Neuronal stem cell (in vitro differentiated cells): ENCODE measurements around the gene RUNX1. TPM values are rescaled to one million over a fixed set of nuclear protein-coding genes. Genes with fewer than 3 reads are reported as not detected.

Source experiments
- DNase-seq: peaks from one replicate; pipeline ENCODE4 v3.0.0-alpha.2; 2013; ENCODE audit warnings: low spot score
- H2AFZ ChIP-seq: one replicate; pipeline ENCODE4 v1.6.1; 2013; ENCODE audit warnings: mild to moderate bottlenecking, low read length, inconsistent platforms
- H2AK5ac ChIP-seq: 2 replicates; pipeline ENCODE4 v1.6.1; 2013; ENCODE audit warnings: low read depth, mild to moderate bottlenecking, inconsistent platforms, low read length, moderate library complexity, mixed read lengths
- H2BK120ac ChIP-seq: 2 replicates; pipeline ENCODE4 v1.6.1; 2013; ENCODE audit warnings: low read depth, mild to moderate bottlenecking, inconsistent platforms, low read length, moderate library complexity, mixed read lengths
- H2BK12ac ChIP-seq: one replicate; pipeline ENCODE4 v1.6.1; 2013; ENCODE audit warnings: low read length, inconsistent platforms
- H2BK15ac ChIP-seq: 2 replicates; pipeline ENCODE4 v1.6.1; 2013; ENCODE audit warnings: mild to moderate bottlenecking, low read length, inconsistent platforms, mixed read lengths
- H2BK5ac ChIP-seq: one replicate; pipeline ENCODE4 v1.6.1; 2013; ENCODE audit warnings: inconsistent platforms, mild to moderate bottlenecking, low read length, moderate library complexity
- H3K14ac ChIP-seq: one replicate; pipeline ENCODE4 v1.6.1; 2013; ENCODE audit warnings: low read length, inconsistent platforms
- H3K18ac ChIP-seq: 2 replicates; pipeline ENCODE4 v1.6.1; 2013; ENCODE audit warnings: low read length, inconsistent platforms
- H3K23ac ChIP-seq: 2 replicates; pipeline ENCODE4 v1.6.1; 2013; ENCODE audit warnings: low read depth, mild to moderate bottlenecking, mixed read lengths, low read length, inconsistent platforms; ENCODE audit not compliant: poor library complexity
- H3K27ac ChIP-seq: replicated peaks from 3 replicates; pipeline ENCODE4 v1.5.1; 2013; ENCODE audit warnings: low read length, inconsistent platforms
- H3K27me3 ChIP-seq, 3 experiments: 2 replicates each; pipeline ENCODE4 v1.6.1; 2013; ENCODE audit warnings: low read length in 3 of 3, mild to moderate bottlenecking in 2 of 3, inconsistent platforms in 1 of 3, low read depth in 1 of 3, mixed read lengths in 1 of 3, moderate library complexity in 1 of 3; ENCODE audit not compliant: control insufficient read depth in 3 of 3, insufficient read depth in 3 of 3
- H3K36me3 ChIP-seq, 2 donors: replicated peaks in 1 of 2; 2 replicates each; pipeline ENCODE4 v1.6.1; 2013; ENCODE audit warnings: low read length in 2 of 2; ENCODE audit not compliant: control insufficient read depth in 2 of 2, insufficient read depth in 2 of 2
- H3K4ac ChIP-seq: 2 replicates; pipeline ENCODE4 v1.6.1; 2013; ENCODE audit warnings: inconsistent platforms, mild to moderate bottlenecking, low read length, moderate library complexity
- H3K4me1 ChIP-seq, 2 donors: 1 replicate in 1 of 2; 2 replicates in 1 of 2; pipeline ENCODE4 v1.6.1; 2013; ENCODE audit warnings: low read length in 2 of 2, low read depth in 1 of 2; ENCODE audit not compliant: control insufficient read depth in 2 of 2, insufficient read depth in 1 of 2
- H3K4me2 ChIP-seq: one replicate; pipeline ENCODE4 v1.6.1; 2013; ENCODE audit warnings: mild to moderate bottlenecking, low read length, inconsistent platforms; ENCODE audit not compliant: insufficient read depth, poor library complexity, severe bottlenecking
- H3K4me3 ChIP-seq, 2 donors: 2 replicates each; pipeline ENCODE4 v1.5.1; 2013; ENCODE audit warnings: low read length in 2 of 2, mild to moderate bottlenecking in 2 of 2, inconsistent platforms in 1 of 2, moderate library complexity in 1 of 2
- H3K79me1 ChIP-seq: one replicate; pipeline ENCODE4 v1.6.1; 2013; ENCODE audit warnings: low read depth, mild to moderate bottlenecking, inconsistent platforms, low read length, moderate library complexity
- H3K9ac ChIP-seq: one replicate; pipeline ENCODE4 v1.6.1; 2013; ENCODE audit warnings: mild to moderate bottlenecking, low read depth, low read length, inconsistent platforms; ENCODE audit not compliant: poor library complexity
- H3K9me3 ChIP-seq, 2 donors: replicated peaks in 1 of 2; 2 replicates each; pipeline versions ENCODE3 to v1.6.1; 2013; ENCODE audit warnings: low read length in 2 of 2, mild to moderate bottlenecking in 2 of 2, inconsistent platforms in 1 of 2, low read depth in 1 of 2, mixed read lengths in 1 of 2, moderate library complexity in 1 of 2; ENCODE audit not compliant: control insufficient read depth in 2 of 2, insufficient read depth in 1 of 2
- H4K8ac ChIP-seq: one replicate; pipeline ENCODE4 v1.6.1; 2013; ENCODE audit warnings: low read depth, mild to moderate bottlenecking, inconsistent platforms, low read length, moderate library complexity
- H4K91ac ChIP-seq: one replicate; pipeline ENCODE4 v1.6.1; 2013; ENCODE audit warnings: low read length, low read depth, mild to moderate bottlenecking, inconsistent platforms; ENCODE audit not compliant: poor library complexity
- WGBS, 2 donors: extraction: QIAGEN DNeasy Blood & Tissue Kit; methylation state at CpG; one replicate each; pipeline ENCODE4 v1.1.7; 2013; ENCODE audit warnings: missing lambda C conversion rate in 2 of 2, mixed read lengths in 1 of 2; ENCODE audit not compliant: insufficient read length in 2 of 2, insufficient replicate concordance in 1 of 2; ENCODE audit errors: extremely low coverage in 2 of 2; 5-methylcytosine and 5-hydroxymethylcytosine counted together
- polyA plus RNA-seq, 2 experiments: library from polyadenylated mRNA; stranded (reverse); fragments of 200-250 nt; gene quantifications; one replicate each; pipeline ENCODE4 v1.2.3, GENCODE V29; 2013

The RUNX1 gene
- 0.20 TPM for polyA plus RNA-seq (2013, experiment 1 of 2)
- 0.18 TPM for polyA plus RNA-seq (2013, experiment 2 of 2)

DNA sequence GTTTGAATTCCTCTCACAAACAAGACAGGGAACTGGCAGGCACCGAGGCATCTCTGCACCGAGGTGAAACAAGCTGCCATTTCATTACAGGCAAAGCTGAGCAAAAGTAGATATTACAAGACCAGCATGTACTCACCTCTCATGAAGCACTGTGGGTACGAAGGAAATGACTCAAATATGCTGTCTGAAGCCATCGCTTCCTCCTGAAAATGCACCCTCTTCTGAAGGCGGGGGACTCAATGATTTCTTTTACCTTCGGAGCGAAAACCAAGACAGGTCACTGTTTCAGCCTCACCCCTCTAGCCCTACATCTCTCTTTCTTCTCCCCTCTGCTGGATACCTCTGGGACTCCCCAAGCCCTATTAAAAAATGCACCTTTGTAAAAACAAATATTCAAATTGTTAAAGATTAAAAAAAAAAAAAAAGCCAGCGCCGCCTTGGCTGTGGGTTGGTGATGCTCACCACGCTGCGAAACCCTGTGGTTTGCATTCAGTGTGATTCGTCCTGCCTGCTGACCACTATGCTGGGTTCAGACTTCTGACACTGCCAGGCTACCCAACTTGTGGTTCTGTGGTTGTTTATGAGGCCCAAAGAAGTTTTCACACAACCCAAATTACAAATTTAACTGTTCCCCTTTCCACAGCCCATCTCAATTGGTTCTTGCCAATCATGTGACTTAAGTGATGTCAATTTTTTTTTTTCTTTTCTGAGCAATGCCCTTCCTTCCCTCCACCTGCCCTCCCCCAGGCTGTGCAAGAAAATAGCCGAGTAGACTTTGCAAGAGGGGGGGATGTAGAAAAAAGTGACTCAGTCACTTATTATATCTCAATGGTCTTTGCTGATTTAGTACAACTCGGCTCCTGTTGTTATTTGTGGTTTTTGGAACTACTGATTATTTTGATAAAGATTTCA is at the start of gene RUNX1:
Gene RUNX1 (minus strand): TSS at position 597 of the 912 bp plus-strand sequence.
- H3K18ac ChIP-seq: peak within 1 kb of the TSS; percentile 60

DNA sequence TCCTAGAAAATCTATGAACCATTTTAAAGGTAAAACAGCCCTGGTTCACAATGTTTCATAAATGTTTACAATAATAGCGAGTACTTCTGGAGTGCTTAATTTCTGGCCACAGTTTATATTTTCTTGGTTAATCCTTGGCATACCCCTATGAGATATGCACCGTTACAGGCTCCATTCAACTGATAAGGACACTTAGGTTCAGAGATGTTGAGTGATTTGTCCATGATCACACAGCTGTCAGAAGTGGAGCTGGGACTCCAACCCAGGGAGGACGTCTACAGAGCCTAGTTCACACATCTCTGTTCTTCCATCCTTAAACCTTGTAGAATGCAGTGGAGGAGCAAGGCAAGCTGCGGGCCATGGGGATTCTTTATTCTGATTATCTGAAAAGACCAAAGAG is 48.4 kb upstream of the RUNX1 start:
- H3K23ac ChIP-seq: no peak overlapping the region
- H3K27ac ChIP-seq: no peak overlapping the region
- no peak overlapping the region for H2BK120ac ChIP-seq
- no peaks in the 10 kb centered on the region for H3K9me3 ChIP-seq
- no peaks in the 10 kb centered on the region for H3K27me3 ChIP-seq
- no peak overlapping the region for H3K4me3 ChIP-seq
- no peak overlapping the region for H2BK15ac ChIP-seq
- H3K79me1 ChIP-seq: no peaks in the 10 kb centered on the region
- no peak overlapping the region for H2BK5ac ChIP-seq
- no peak overlapping the region for H3K4me2 ChIP-seq
- H3K4me1 ChIP-seq: no peaks in the 10 kb centered on the region
- H3K4ac ChIP-seq: no peak overlapping the region
- H3K9ac ChIP-seq: no peak overlapping the region
- no peak overlapping the region for H4K8ac ChIP-seq
- H4K91ac ChIP-seq: no peak overlapping the region
- no peak for DNase-seq
- H2AFZ ChIP-seq: no peak overlapping the region
- no peak overlapping the region for H2BK12ac ChIP-seq
- H2AK5ac ChIP-seq: no peak overlapping the region
- H3K36me3 ChIP-seq: no peaks in the 10 kb centered on the region
- no CpG with 5 or more reads among the region's 4 CpGs for WGBS, 2 donors
- H3K14ac ChIP-seq: no peak overlapping the region
- H3K18ac ChIP-seq: no peak overlapping the region

More for the DNA sequence above, at the start of gene RUNX1:
- Histone ChIP-seq H3K4me3 (no peak within 1 kb of the TSS), H3K14ac (no peak within 1 kb of the TSS), H3K4me1 (peaks cover 0 to 12% of the 10 kb centered on the region in 2 donors), H2BK15ac (no peak within 1 kb of the TSS), H3K36me3 (no peaks in the 10 kb centered on the region), H2BK5ac (no peak within 1 kb of the TSS), H3K79me1 (no peaks in the 10 kb centered on the region), H3K27me3 (peaks cover 0 to 3% (median 0%) of the 10 kb centered on the region in 3 experiments), H3K4ac (no peak within 1 kb of the TSS), H3K9ac (no peak within 1 kb of the TSS), H2AK5ac (no peak within 1 kb of the TSS), H2BK12ac (no peak within 1 kb of the TSS), H2BK120ac (no peak within 1 kb of the TSS), H3K27ac (no peak within 1 kb of the TSS), H4K8ac (no peak within 1 kb of the TSS), H3K9me3 (no peaks in the 10 kb centered on the region), H3K23ac (no peak within 1 kb of the TSS), H4K91ac (no peak within 1 kb of the TSS), H3K4me2 (no peak within 1 kb of the TSS), H2AFZ (no peak within 1 kb of the TSS)
- WGBS, 2 donors: no CpG with 5 or more reads among the region's 14 CpGs
- DNase-seq: no peak

DNA sequence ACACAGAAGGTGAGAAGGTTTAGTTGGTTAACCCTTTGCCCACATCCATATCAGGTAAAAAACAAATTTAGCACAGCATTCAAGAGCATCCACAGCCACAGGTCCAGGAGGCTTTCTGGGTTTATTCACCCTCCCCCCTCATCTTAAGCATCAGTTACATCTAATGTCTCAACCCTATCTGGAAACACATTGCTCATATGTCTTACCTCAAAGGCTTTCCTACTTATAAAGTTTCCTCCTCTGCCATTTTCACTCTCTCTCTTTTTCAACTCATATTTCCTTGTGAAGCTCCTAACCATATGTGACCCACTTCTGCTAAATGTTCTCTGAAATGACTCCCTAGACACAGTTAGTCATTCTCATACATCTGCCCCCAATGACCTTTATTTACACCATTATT is 47.9 kb upstream of the RUNX1 start:
- H2AK5ac ChIP-seq: no peak overlapping the region
- H2BK15ac ChIP-seq: no peak overlapping the region
- no peak overlapping the region for H3K14ac ChIP-seq
- H2BK120ac ChIP-seq: no peak overlapping the region
- no peak overlapping the region for H3K23ac ChIP-seq
- H3K4me2 ChIP-seq: no peak overlapping the region
- no peak overlapping the region for H4K91ac ChIP-seq
- H3K27ac ChIP-seq: no peak overlapping the region
- no peak overlapping the region for H3K18ac ChIP-seq
- no peak overlapping the region for H3K9ac ChIP-seq
- no peak overlapping the region for H2AFZ ChIP-seq
- no peaks in the 10 kb centered on the region for H3K27me3 ChIP-seq
- H4K8ac ChIP-seq: no peak overlapping the region
- H3K79me1 ChIP-seq: no peaks in the 10 kb centered on the region
- no peak overlapping the region for H3K4me3 ChIP-seq
- H3K4ac ChIP-seq: no peak overlapping the region
- no peaks in the 10 kb centered on the region for H3K4me1 ChIP-seq
- no peak for DNase-seq
- H3K9me3 ChIP-seq: no peaks in the 10 kb centered on the region
- no peaks in the 10 kb centered on the region for H3K36me3 ChIP-seq
- H2BK12ac ChIP-seq: no peak overlapping the region
- H2BK5ac ChIP-seq: no peak overlapping the region

DNA sequence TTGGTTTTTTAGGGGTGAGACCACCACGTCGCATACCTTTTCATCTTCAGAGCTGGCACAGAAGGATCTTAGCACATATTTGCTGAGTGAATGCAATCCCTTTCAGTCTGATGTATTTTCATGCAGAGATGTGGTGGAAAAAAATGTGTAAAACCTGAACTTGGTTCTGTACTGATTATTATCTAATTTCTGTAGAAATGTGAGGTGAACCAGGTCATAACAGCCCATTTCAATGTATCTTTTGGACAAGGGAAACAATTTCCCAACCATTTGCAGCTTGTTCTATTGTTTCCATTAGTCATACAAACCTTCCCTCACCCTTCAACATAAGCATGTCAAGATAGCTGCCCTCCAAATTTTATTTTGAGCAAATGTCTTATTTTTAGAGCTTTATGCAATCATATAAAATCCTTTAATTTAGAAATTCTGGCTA is 46.8 kb upstream of the RUNX1 start:
- H2AFZ ChIP-seq: no peak overlapping the region
- H3K79me1 ChIP-seq: no peaks in the 10 kb centered on the region
- no peak overlapping the region for H4K91ac ChIP-seq
- H3K4ac ChIP-seq: no peak overlapping the region
- no peak overlapping the region for H2BK120ac ChIP-seq
- H3K14ac ChIP-seq: no peak overlapping the region
- H2BK12ac ChIP-seq: no peak overlapping the region
- H3K9ac ChIP-seq: no peak overlapping the region
- H3K23ac ChIP-seq: no peak overlapping the region
- no peak overlapping the region for H2AK5ac ChIP-seq
- H3K27me3 ChIP-seq: no peaks in the 10 kb centered on the region
- no peak overlapping the region for H2BK15ac ChIP-seq
- no peaks in the 10 kb centered on the region for H3K4me1 ChIP-seq
- H2BK5ac ChIP-seq: no peak overlapping the region
- H3K18ac ChIP-seq: no peak overlapping the region
- no peak overlapping the region for H3K4me3 ChIP-seq
- no peak overlapping the region for H3K4me2 ChIP-seq
- H4K8ac ChIP-seq: no peak overlapping the region
- WGBS, 2 donors: no CpG with 5 or more reads among the region's 2 CpGs
- no peaks in the 10 kb centered on the region for H3K36me3 ChIP-seq
- no peak overlapping the region for H3K27ac ChIP-seq
- no peak for DNase-seq
- no peaks in the 10 kb centered on the region for H3K9me3 ChIP-seq
